Stimulated activated CD4-positive, alpha-beta T cell treated with anti-CD3 and anti-CD28 coated beads, Interleukin-15, amount 100 ng/mL, for 1 hour (primary cell): ENCODE results near the gene SMIM8.

ENCODE experiments used
- DNase-seq, 2 donors: peaks; one replicate each; pipeline ENCODE4 v3.0.0-alpha.2; 2020; ENCODE audit warnings: low read depth in 1 of 2, low spot score in 1 of 2

SMIM8 gene

DNA sequence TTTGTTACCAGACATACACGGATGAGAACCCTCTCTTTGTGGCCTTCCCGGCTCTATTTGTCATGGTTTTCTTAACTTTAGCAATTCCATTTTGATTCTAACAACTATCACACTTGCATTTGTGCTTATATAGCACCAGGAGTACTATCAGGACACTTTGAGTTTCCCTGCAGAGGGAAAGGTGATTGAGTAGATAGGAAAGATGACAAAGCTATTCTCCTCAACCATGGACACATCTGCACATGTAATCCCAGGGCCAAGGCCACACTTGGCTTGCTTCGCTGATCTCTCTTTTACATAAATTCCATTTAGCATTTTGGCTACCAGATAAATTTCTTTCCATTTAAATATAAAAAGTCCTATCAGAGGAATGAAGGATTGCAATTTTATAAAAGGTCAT lies 62.1 kb downstream of the SMIM8 start:
- DNase-seq: no peak

DNA sequence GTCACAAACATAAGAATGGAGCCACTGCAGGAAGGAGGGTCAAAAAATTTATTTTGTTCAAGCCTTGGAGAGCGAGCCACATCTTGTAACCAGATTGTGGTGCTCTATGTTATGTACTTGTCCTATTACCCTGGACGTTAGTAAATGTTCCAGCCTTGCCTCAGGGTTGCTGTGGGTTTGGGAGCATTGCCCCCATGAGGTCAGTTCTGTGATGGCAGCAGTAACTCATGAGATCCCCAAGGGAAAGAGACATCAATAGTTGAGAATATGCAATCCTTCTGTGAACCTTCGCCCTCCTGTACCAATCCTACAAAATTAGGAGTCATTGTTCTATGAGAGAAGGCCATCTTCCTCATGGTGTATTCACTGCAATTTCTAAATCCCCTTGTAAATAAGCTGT lies 68.9 kb downstream of the SMIM8 start:
- no peak for DNase-seq
